K562 (cell line): ENCODE data around the gene SEC22A. TPM values are rescaled to one million over a fixed set of nuclear protein-coding genes. Genes with fewer than 3 reads are reported as not detected.

Experiments
- ATAC-seq: fragments of 200-7000 bp; cut with Tn5 transposase; 3 replicates; pipeline ENCODE4 v1.9.1; 2020; ENCODE audit warnings: moderate library complexity
- BruUV-seq: library from RNA; stranded (reverse); fragments of 400-500 nt; replicated peaks from 2 replicates; lab custom pipeline; 2021; lab: Mats Ljungman, UMichigan
- CTCF ChIA-PET: fragments of 300-600 bp; formaldehyde crosslinking; extraction: SDS; loops from one replicate; lab custom pipeline; 2021; ENCODE audit warnings: low intra/inter-chr PET ratio; lab: Yijun Ruan, JAX
- POLR2A ChIA-PET: fragments of 300-600, 350-650 bp; sonication (Branson Sonifier 250); formaldehyde crosslinking; extraction: SDS; loops from one replicate; lab custom pipeline; 2021; ENCODE audit warnings: antibody characterized with exemption, inconsistent platforms; lab: Yijun Ruan, JAX
- DNase-seq, 4 experiments: peaks; one replicate each; pipeline versions ENCODE4 v3.0.0 to v3.0.0-alpha.2; 2011 to 2018; ENCODE audit warnings: low spot score in 3 of 4, mixed read lengths in 3 of 4; ENCODE audit errors: extremely low read depth in 1 of 4
- FAIRE-seq: peaks from 2 replicates; lab custom pipeline; 2011; peaks lifted over from hg19 to GRCh38; lab: Jason Lieb, UNC
- H2AFZ ChIP-seq: 2 replicates; pipeline ENCODE4 v1.6.0; 2011; ENCODE audit warnings: low read depth, low read length, control low read depth, inconsistent platforms
- H3K27ac ChIP-seq: fragments of 200-600 bp; 3 replicates; pipeline ENCODE4 v1.8.0; 2011; ENCODE audit warnings: low read depth, mild to moderate bottlenecking, control low read depth, inconsistent platforms, low read length, moderate library complexity, mixed read lengths; ENCODE audit errors: extremely low read depth
- H3K27me3 ChIP-seq, 2 experiments: fragments of 300-600 bp in 1 of 2; 2 replicates in 1 of 2; 3 replicates in 1 of 2; pipeline versions ENCODE4 v1.6.0 to v1.8.0; 2011; ENCODE audit warnings: inconsistent platforms in 2 of 2, low read length in 2 of 2, mild to moderate bottlenecking in 1 of 2, mixed read lengths in 1 of 2, moderate library complexity in 1 of 2; ENCODE audit not compliant: control insufficient read depth in 2 of 2, insufficient read depth in 2 of 2
- H3K36me3 ChIP-seq: fragments of 300-600 bp; 3 replicates; pipeline ENCODE4 v1.8.0; 2011; ENCODE audit warnings: mild to moderate bottlenecking, low read length, inconsistent platforms; ENCODE audit not compliant: control insufficient read depth, insufficient read depth
- H3K4me1 ChIP-seq, 2 experiments: fragments of 200-600 bp in 1 of 2; replicated peaks in 1 of 2; 2 replicates in 1 of 2; 3 replicates in 1 of 2; pipeline versions ENCODE4 v1.5.1 to v1.8.0; 2011; ENCODE audit warnings: inconsistent platforms in 2 of 2, low read length in 2 of 2, mild to moderate bottlenecking in 1 of 2, mixed read lengths in 1 of 2, moderate library complexity in 1 of 2; ENCODE audit not compliant: control insufficient read depth in 2 of 2, insufficient read depth in 2 of 2
- H3K4me2 ChIP-seq: 2 replicates; pipeline ENCODE4 v1.6.1; 2011; ENCODE audit warnings: low read length, control low read depth, inconsistent platforms, mixed read lengths; ENCODE audit not compliant: insufficient read depth
- H3K4me3 ChIP-seq: fragments of 200-600 bp; sonication (generic), shearing (Covaris generic); 2 replicates; pipeline ENCODE4 v1.5.1; 2016; ENCODE audit warnings: control low read depth, inconsistent platforms
- H3K79me2 ChIP-seq: fragments of 200-600 bp; 3 replicates; pipeline ENCODE4 v1.8.0; 2011; ENCODE audit warnings: low read length, inconsistent platforms; ENCODE audit not compliant: control insufficient read depth, insufficient read depth
- H3K9ac ChIP-seq, 2 experiments: 2 replicates each; pipeline versions ENCODE4 v1.6.0 to v1.6.1; 2011; ENCODE audit warnings: low read depth in 2 of 2, low read length in 2 of 2, control low read depth in 1 of 2, inconsistent platforms in 1 of 2, mild to moderate bottlenecking in 1 of 2, mixed read lengths in 1 of 2; ENCODE audit not compliant: insufficient read depth in 1 of 2
- H3K9me1 ChIP-seq: one replicate; pipeline ENCODE4 v1.6.0; 2011; ENCODE audit warnings: inconsistent platforms, mild to moderate bottlenecking, low read length, moderate library complexity; ENCODE audit not compliant: control insufficient read depth, insufficient read depth
- H3K9me3 ChIP-seq: replicated peaks from 2 replicates; pipeline ENCODE4 v1.5.1; 2011; ENCODE audit warnings: low read depth, low read length, inconsistent platforms; ENCODE audit not compliant: control insufficient read depth, insufficient read depth
- H4K20me1 ChIP-seq: replicated peaks from 2 replicates; pipeline ENCODE4 v1.6.1; 2011; ENCODE audit warnings: low read length, inconsistent platforms, mixed read lengths; ENCODE audit not compliant: control insufficient read depth, insufficient read depth
- CEBPB ChIP-seq: fragments of 450-650 bp; IDR thresholded peaks from 2 replicates; pipeline ENCODE4 v1.6.1; 2016; ENCODE audit warnings: missing genetic modification characterization, missing compliant biosample characterization
- ELF4 ChIP-seq: fragments of 450-650 bp; formaldehyde crosslinking; IDR thresholded peaks from 2 replicates; pipeline ENCODE4 v1.4.0; 2022; ENCODE audit warnings: missing genetic modification characterization
- FOXJ3 ChIP-seq: sonication (generic); formaldehyde crosslinking; IDR thresholded peaks from 2 replicates; pipeline ENCODE4 v1.4.0; 2020; ENCODE audit warnings: mild to moderate bottlenecking, missing genetic modification reagents
- MCM5 ChIP-seq: fragments of 450-650 bp; IDR thresholded peaks from 2 replicates; pipeline ENCODE4 v1.6.1; 2016; ENCODE audit warnings: low read depth
- MED1 ChIP-seq: sonication (generic); formaldehyde crosslinking; IDR thresholded peaks from 2 replicates; pipeline ENCODE4 v1.8.1; 2023; ENCODE audit warnings: missing genetic modification reagents, borderline replicate concordance
- MLLT1 ChIP-seq, 2 experiments: fragments of 450-650 bp; IDR thresholded peaks; 2 replicates each; pipeline ENCODE4 v1.6.1; 2016
- MYNN ChIP-seq, 2 experiments: sonication (generic); formaldehyde crosslinking in 1 of 2; IDR thresholded peaks; 2 replicates each; pipeline versions ENCODE4 v1.5.0 to v1.6.1; 2016 to 2020; ENCODE audit warnings: antibody characterized with exemption in 1 of 2, missing genetic modification reagents in 1 of 2
- RCOR1 ChIP-seq, 2 experiments: IDR thresholded peaks; 2 replicates each; pipeline ENCODE4 v1.6.1; 2012; ENCODE audit warnings: low read depth in 2 of 2, low read length in 2 of 2, borderline replicate concordance in 1 of 2, improper control_type of control experiment in 1 of 2
- TCF3 ChIP-seq: sonication (generic); formaldehyde crosslinking; IDR thresholded peaks from 2 replicates; pipeline ENCODE4 v1.4.0; 2020; ENCODE audit warnings: mild to moderate bottlenecking, missing genetic modification reagents
- ZNF318 ChIP-seq, 2 experiments: fragments of 450-650 bp; IDR thresholded peaks; 2 replicates each; pipeline ENCODE4 v1.6.1; 2016; ENCODE audit warnings: mild to moderate bottlenecking in 2 of 2, borderline replicate concordance in 1 of 2, low read depth in 1 of 2, moderate library complexity in 1 of 2
- WGBS: fragments of 100-300 bp; shearing (Covaris generic); methylation state at CpG from one replicate; pipeline ENCODE4 v1.1.6; 2016; ENCODE audit warnings: low coverage, mixed read lengths; ENCODE audit not compliant: insufficient coverage; ENCODE audit errors: missing lambda C conversion rate; 5-methylcytosine and 5-hydroxymethylcytosine counted together
- in situ Hi-C: fragments of 300-500 bp; cut with MboI; formaldehyde crosslinking; loops from 4 replicates; pipeline ENCODE4 v1.15.0; 2018; ENCODE audit warnings: inconsistent platforms, mixed read lengths
- intact Hi-C: fragments of 100-400 bp; cut with micrococcal nuclease; formaldehyde crosslinking; loops from 2 replicates; pipeline ENCODE4 v1.14.2; 2022
- polyA plus RNA-seq, 8 experiments: library from polyadenylated mRNA; depleted of rRNA in 4 of 8; stranded (reverse) in 5 of 8; unstranded in 3 of 8; fragments of >200 nt; fragmentation: Nextera tagmentation in 2 of 8; fragmentation: Illumina TruSeq in 1 of 8; extraction: Ambion mirVana in 2 of 8; extraction: Trizol in 1 of 8; gene quantifications; 2 replicates each; pipeline versions ENCODE4 v1.2.1 to v1.2.3, GENCODE V29; 2011 to 2014; ENCODE audit warnings: inconsistent platforms in 1 of 8, missing spikeins in 1 of 8
- total RNA-seq, 7 experiments: library from RNA; depleted of rRNA in 6 of 7; stranded (reverse); fragments of >200 nt in 6 of 7; fragmentation: Illumina TruSeq in 2 of 7; extraction: Trizol in 2 of 7; gene quantifications; 2 replicates each; pipeline versions ENCODE4 v1.2.1 to v1.2.3, GENCODE V29; 2011 to 2021; ENCODE audit warnings: low replicate concordance in 1 of 7

SEC22A gene
- total and polyA plus RNA-seq, 9 of the 15 experiments (the other 6 are each of a cell fraction or from before 2014, with no cell fraction given): 7.9 to 44.5 (median 20.5) TPM

- CTCF ChIA-PET: no interaction called here
- 2% methylated on average over 12 of the region's 13 CpGs for WGBS
- H3K9ac ChIP-seq: no peak overlapping the region
- POLR2A ChIA-PET: interaction anchor here (0.7 to 0.9 kb wide), 2 partner anchors 10 to 16 kb away, joined by 3 read pairs; no protein-coding TSS in a partner anchor
- H3K4me1 ChIP-seq: no peaks in the 10 kb centered on the region; a peak in 1 of 5 replicates
- peaks cover 9% of the 10 kb centered on the region; the same call in 1 of the 2 replicates for H4K20me1 ChIP-seq
- peaks cover 0 to 62% of the 10 kb centered on the region in 2 experiments; a peak in 3 of 5 replicates for H3K27me3 ChIP-seq
- no peak overlapping the region for H3K27ac ChIP-seq
- DNase-seq (no peak), FAIRE-seq (no peak), ATAC-seq (no peak)
- no peaks in the 10 kb centered on the region for H3K79me2 ChIP-seq
- H3K9me1 ChIP-seq: no peaks in the 10 kb centered on the region
- no TSS peak for BruUV-seq
- intact Hi-C loops: no loop called here
- no peak overlapping the region for H3K4me2 ChIP-seq
- H3K36me3 ChIP-seq: no peaks in the 10 kb centered on the region
- H3K4me3 ChIP-seq: no peak overlapping the region
- in situ Hi-C loops: no loop called here
- H3K9me3 ChIP-seq: no peaks in the 10 kb centered on the region
- H2AFZ ChIP-seq: no peak overlapping the region
- no peak for TF ChIP-seq MCM5
- TF ChIP-seq MLLT1 (IDR thresholded peaks at IDR 0.05): no peak
- no peak for TF ChIP-seq CEBPB (tag)
- TF ChIP-seq TCF3 (CRISPR knock-in tag): no peak
- TF ChIP-seq RCOR1 (IDR thresholded peaks at IDR 0.05; ENCODE audit: borderline replicate concordance in 1 of 2, low read depth in 2 of 2, low read length in 2 of 2): no peak
- TF ChIP-seq ZNF318 (IDR thresholded peaks at IDR 0.05; ENCODE audit: borderline replicate concordance in 1 of 2, low read depth in 1 of 2): no peak
- TF ChIP-seq MED1 (CRISPR knock-in tag): no peak
- TF ChIP-seq ELF4 (CRISPR knock-in tag): no peak
- TF ChIP-seq FOXJ3 (CRISPR knock-in tag): no peak
- TF ChIP-seq MYNN (IDR thresholded peaks at IDR 0.05): no peak
- TF ChIP-seq MYNN (CRISPR knock-in tag; IDR thresholded peaks at IDR 0.05): no peak
Measured at GRCh38 chr3:123290107-123290930, 88.6 kb downstream of the SEC22A start.
